SU-DHL-6 (cell line): ENCODE results near the gene BRINP2.

Experiments used
- EZH2phosphoT487 ChIP-seq: fragments of 200-600 bp; sonication (generic), shearing (Covaris generic); conservative IDR thresholded peaks from 2 replicates; pipeline ENCODE4 v1.6.1; 2018; ENCODE audit warnings: mild to moderate bottlenecking, antibody characterized with exemption, low read length, moderate library complexity, mixed read lengths
- TF ChIP-seq, protein P1 (sequence below): fragments of 200-600 bp; sonication (generic); IDR thresholded peaks from one replicate; pipeline ENCODE4 v1.5.1; 2017; ENCODE audit warnings: antibody characterized with exemption, mild to moderate bottlenecking, low read length, moderate library complexity; ENCODE audit not compliant: insufficient read depth, poor library complexity, severe bottlenecking

DNA sequence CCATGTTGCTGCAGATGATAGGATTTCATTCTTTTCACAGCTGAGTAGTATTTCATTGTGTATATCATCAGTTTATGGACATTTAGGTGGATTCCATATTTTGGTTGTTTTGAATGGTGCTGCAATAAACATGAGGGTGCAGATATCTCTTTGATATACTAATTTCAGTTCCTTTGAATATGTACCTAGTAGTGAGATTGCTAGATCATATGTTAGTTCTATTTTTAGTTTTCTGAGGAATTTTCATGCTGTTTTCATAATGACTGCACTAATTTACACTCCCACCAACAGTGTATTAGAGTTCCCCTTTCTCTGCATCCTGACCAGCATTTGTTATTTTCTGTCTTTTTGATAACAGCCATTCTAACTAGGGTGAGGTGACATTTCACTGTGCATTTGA lies 82.1 kb downstream of the BRINP2 start:
- TF ChIP-seq, protein P1, sequence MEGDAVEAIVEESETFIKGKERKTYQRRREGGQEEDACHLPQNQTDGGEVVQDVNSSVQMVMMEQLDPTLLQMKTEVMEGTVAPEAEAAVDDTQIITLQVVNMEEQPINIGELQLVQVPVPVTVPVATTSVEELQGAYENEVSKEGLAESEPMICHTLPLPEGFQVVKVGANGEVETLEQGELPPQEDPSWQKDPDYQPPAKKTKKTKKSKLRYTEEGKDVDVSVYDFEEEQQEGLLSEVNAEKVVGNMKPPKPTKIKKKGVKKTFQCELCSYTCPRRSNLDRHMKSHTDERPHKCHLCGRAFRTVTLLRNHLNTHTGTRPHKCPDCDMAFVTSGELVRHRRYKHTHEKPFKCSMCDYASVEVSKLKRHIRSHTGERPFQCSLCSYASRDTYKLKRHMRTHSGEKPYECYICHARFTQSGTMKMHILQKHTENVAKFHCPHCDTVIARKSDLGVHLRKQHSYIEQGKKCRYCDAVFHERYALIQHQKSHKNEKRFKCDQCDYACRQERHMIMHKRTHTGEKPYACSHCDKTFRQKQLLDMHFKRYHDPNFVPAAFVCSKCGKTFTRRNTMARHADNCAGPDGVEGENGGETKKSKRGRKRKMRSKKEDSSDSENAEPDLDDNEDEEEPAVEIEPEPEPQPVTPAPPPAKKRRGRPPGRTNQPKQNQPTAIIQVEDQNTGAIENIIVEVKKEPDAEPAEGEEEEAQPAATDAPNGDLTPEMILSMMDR, result no peak
- no peak for TF ChIP-seq EZH2phosphoT487
